ENCODE results near the gene CADM1. TPM values are rescaled to one million over a fixed set of nuclear protein-coding genes. Genes with fewer than 3 reads are reported as not detected.

The CADM1 gene
- total and polyA plus RNA-seq, 8 donors, result 0.58 to 29.7 (median 5.3) TPM

- TF ChIP-seq POLR2AphosphoS5 (IDR thresholded peaks at IDR 0.05) (no peak), EP300 (IDR thresholded peaks at IDR 0.05) (no peak), POLR2A (IDR thresholded peaks at IDR 0.05) (no peak), CTCF (IDR thresholded peaks at IDR 0.05) (no peak)
- 77 to 85% (median 82%) methylated on average over 5 of the region's 5 CpGs for WGBS, 5 donors
- intact Hi-C loops (cut with DNase I; ENCODE audit: low total_unique reads), result no loop called here
Measured at GRCh38 chr11:115258216-115258615, 246.0 kb downstream of the CADM1 start.

GRCh38 chr11:115257678-115258077, 246.5 kb downstream of the CADM1 start:
- Histone ChIP-seq H3K36me3 (no peaks in the 10 kb centered on the region), H3K27ac (no peak overlapping the region), H3K4me3 (no peak overlapping the region), H3K27me3 (no peaks in the 10 kb centered on the region), H3K9me3 (no peaks in the 10 kb centered on the region), H3K4me1 (peaks cover 0 to 9% (median 0%) of the 10 kb centered on the region in 4 donors)
- no peak for DNase-seq
- WGBS, 5 donors, result 66 to 79% (median 71%) methylated on average over 4 of the region's 4 CpGs
- intact Hi-C loops (cut with DNase I; ENCODE audit: low total_unique reads), result no loop called here
- no peak for TF ChIP-seq EP300 (IDR thresholded peaks at IDR 0.05)
- no peak for TF ChIP-seq POLR2AphosphoS5 (IDR thresholded peaks at IDR 0.05)
- no peak for TF ChIP-seq CTCF (IDR thresholded peaks at IDR 0.05)
- TF ChIP-seq POLR2A (IDR thresholded peaks at IDR 0.05), result no peak

More at GRCh38 chr11:115258216-115258615, 246.0 kb downstream of the CADM1 start:
- H3K36me3 ChIP-seq, result no peaks in the 10 kb centered on the region
- no peaks in the 10 kb centered on the region for H3K27me3 ChIP-seq
- no peak for DNase-seq
- H3K4me3 ChIP-seq, result no peak overlapping the region
- H3K4me1 ChIP-seq, result peaks cover 0 to 9% (median 0%) of the 10 kb centered on the region in 4 donors
- H3K9me3 ChIP-seq, result no peaks in the 10 kb centered on the region
- no peak overlapping the region for H3K27ac ChIP-seq

- H3K4me3 ChIP-seq, result no peak overlapping the region
- TF ChIP-seq POLR2AphosphoS5 (IDR thresholded peaks at IDR 0.05) (no peak), CTCF (IDR thresholded peaks at IDR 0.05) (no peak), EP300 (IDR thresholded peaks at IDR 0.05) (no peak), POLR2A (IDR thresholded peaks at IDR 0.05) (no peak)
- H3K9me3 ChIP-seq, result no peaks in the 10 kb centered on the region
- no peaks in the 10 kb centered on the region for H3K36me3 ChIP-seq
- H3K27ac ChIP-seq, result no peak overlapping the region
- intact Hi-C loops (cut with DNase I; ENCODE audit: low total_unique reads), result no loop called here
- no peak for DNase-seq
- H3K4me1 ChIP-seq, result peaks cover 0 to 9% (median 0%) of the 10 kb centered on the region in 4 donors
- no peaks in the 10 kb centered on the region for H3K27me3 ChIP-seq
Measured at GRCh38 chr11:115257270-115257669, 246.9 kb downstream of the CADM1 start.

GRCh38 chr11:115256397-115257197, 247.6 kb downstream of the CADM1 start:
- Histone ChIP-seq H3K4me3 (no peak overlapping the region), H3K27me3 (no peaks in the 10 kb centered on the region), H3K4me1 (peaks cover 0 to 9% (median 0%) of the 10 kb centered on the region in 4 donors), H3K36me3 (no peaks in the 10 kb centered on the region), H3K27ac (no peak overlapping the region), H3K9me3 (no peaks in the 10 kb centered on the region)
- TF ChIP-seq POLR2AphosphoS5 (IDR thresholded peaks at IDR 0.05) (no peak), POLR2A (IDR thresholded peaks at IDR 0.05) (no peak), CTCF (IDR thresholded peaks at IDR 0.05) (no peak), EP300 (IDR thresholded peaks at IDR 0.05) (no peak)
- intact Hi-C loops (cut with DNase I; ENCODE audit: low total_unique reads), result no loop called here
- DNase-seq, result peak in 1 of 2 donors; percentile 28
- 53 to 63% (median 60%) methylated on average over 7 of the region's 7 CpGs for WGBS, 5 donors

All from stomach (tissue), 9 donors.